ENCODE data around the gene CDO1.

CDO1 gene

GRCh38 chr5:115842952-115843351 lies 26.5 kb upstream of the CDO1 start:
- TF ChIP-seq, protein P1, sequence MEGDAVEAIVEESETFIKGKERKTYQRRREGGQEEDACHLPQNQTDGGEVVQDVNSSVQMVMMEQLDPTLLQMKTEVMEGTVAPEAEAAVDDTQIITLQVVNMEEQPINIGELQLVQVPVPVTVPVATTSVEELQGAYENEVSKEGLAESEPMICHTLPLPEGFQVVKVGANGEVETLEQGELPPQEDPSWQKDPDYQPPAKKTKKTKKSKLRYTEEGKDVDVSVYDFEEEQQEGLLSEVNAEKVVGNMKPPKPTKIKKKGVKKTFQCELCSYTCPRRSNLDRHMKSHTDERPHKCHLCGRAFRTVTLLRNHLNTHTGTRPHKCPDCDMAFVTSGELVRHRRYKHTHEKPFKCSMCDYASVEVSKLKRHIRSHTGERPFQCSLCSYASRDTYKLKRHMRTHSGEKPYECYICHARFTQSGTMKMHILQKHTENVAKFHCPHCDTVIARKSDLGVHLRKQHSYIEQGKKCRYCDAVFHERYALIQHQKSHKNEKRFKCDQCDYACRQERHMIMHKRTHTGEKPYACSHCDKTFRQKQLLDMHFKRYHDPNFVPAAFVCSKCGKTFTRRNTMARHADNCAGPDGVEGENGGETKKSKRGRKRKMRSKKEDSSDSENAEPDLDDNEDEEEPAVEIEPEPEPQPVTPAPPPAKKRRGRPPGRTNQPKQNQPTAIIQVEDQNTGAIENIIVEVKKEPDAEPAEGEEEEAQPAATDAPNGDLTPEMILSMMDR (conservative IDR thresholded peaks at IDR 0.05; ENCODE audit: low read depth, low read length), result no peak

GRCh38 chr5:115842089-115842935 lies 25.9 kb upstream of the CDO1 start:
- H3K4me3 ChIP-seq (ENCODE audit: low read depth, low read length), result peak overlapping the region; percentile 86
- DNase-seq (ENCODE audit: low read depth), result no peak
- TF ChIP-seq, protein P1 (conservative IDR thresholded peaks at IDR 0.05; ENCODE audit: low read depth, low read length), result no peak

More at GRCh38 chr5:115842952-115843351, 26.5 kb upstream of the CDO1 start:
- no peak for DNase-seq (ENCODE audit: low read depth)
- peak overlapping the region; percentile 86 for H3K4me3 ChIP-seq (ENCODE audit: low read depth, low read length)

- peak within 1 kb of the TSS; percentile 86 for H3K4me3 ChIP-seq (ENCODE audit: low read depth, low read length)
- TF ChIP-seq, protein P1 (conservative IDR thresholded peaks at IDR 0.05; ENCODE audit: low read depth, low read length), result no peak
- DNase-seq (ENCODE audit: low read depth), result peak; percentile 94
Observed at GRCh38 chr5:115841382-115842088, 25.1 kb upstream of the CDO1 start, which contains the start of the genes AP3S1 and ATG12. Gene AP3S1, plus strand, starts transcription at chr5:115841935. Its CDS starts 103 bp downstream, at chr5:115842038. Gene ATG12, minus strand, starts transcription at chr5:115841565. Its CDS starts 13 bp downstream, at chr5:115841552.

GRCh38 chr5:115840873-115841272 lies 24.4 kb upstream of the CDO1 start:
- DNase-seq (ENCODE audit: low read depth), result no peak
- TF ChIP-seq, protein P1 (conservative IDR thresholded peaks at IDR 0.05; ENCODE audit: low read depth, low read length), result no peak
- H3K4me3 ChIP-seq (ENCODE audit: low read depth, low read length), result peak overlapping the region; percentile 86

- TF ChIP-seq, protein P1 (conservative IDR thresholded peaks at IDR 0.05; ENCODE audit: low read depth, low read length), result peak; percentile 55
- DNase-seq (ENCODE audit: low read depth), result peak; percentile 72
- H3K4me3 ChIP-seq (ENCODE audit: low read depth, low read length), result peak overlapping the region; percentile 26
Observed at GRCh38 chr5:115838885-115839518, 22.5 kb upstream of the CDO1 start.

DNA sequence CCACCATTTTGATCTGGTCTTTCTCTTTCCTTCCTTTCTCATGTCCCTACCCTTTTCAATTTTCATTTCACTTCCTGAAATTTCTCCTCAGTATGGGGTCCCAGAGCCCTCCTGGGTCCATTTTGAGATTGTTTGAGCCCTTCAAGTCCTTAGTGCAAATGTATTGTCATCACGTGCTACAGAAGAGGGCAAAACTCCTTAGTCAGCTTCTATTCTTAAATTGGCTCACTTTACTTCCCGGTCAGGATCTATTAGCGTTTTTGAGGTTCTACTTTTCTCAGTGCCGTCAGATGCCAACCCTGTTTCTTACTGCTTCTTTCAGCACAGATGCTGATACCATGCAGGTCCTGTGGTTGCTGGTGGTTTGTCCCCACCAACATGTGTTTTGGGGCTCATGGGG lies 19.0 kb upstream of the CDO1 start:
- no peak overlapping the region for H3K4me3 ChIP-seq (ENCODE audit: low read depth, low read length)
- TF ChIP-seq, protein P1 (conservative IDR thresholded peaks at IDR 0.05; ENCODE audit: low read depth, low read length), result no peak
- DNase-seq (ENCODE audit: low read depth), result no peak

Measured in choroid plexus epithelial cell (primary cell).